ENCODE measurements around the gene FOXP4.
"Not testable (repeated sequence)": the region's sequence is repeated elsewhere in the genome, so short reads cannot be mapped to it uniquely, and the experiment has no call there.

FOXP4 gene

GRCh38 chr6:41607736-41608135 lies 61.6 kb downstream of the FOXP4 start:
- Mint-ChIP-seq H3K4me3 (no peak overlapping the region), H3K4me1 (ENCODE audit: low read depth) (peaks cover 4% of the 10 kb centered on the region), H3K27me3 (ENCODE audit: low read depth) (peaks cover 3% of the 10 kb centered on the region), H3K27ac (no peak overlapping the region), H3K9me3 (peaks cover 4% of the 10 kb centered on the region), H3K36me3 (ENCODE audit: low read depth) (no peaks in the 10 kb centered on the region)
- DNase-seq (ENCODE audit: low spot score): no peak

DNA sequence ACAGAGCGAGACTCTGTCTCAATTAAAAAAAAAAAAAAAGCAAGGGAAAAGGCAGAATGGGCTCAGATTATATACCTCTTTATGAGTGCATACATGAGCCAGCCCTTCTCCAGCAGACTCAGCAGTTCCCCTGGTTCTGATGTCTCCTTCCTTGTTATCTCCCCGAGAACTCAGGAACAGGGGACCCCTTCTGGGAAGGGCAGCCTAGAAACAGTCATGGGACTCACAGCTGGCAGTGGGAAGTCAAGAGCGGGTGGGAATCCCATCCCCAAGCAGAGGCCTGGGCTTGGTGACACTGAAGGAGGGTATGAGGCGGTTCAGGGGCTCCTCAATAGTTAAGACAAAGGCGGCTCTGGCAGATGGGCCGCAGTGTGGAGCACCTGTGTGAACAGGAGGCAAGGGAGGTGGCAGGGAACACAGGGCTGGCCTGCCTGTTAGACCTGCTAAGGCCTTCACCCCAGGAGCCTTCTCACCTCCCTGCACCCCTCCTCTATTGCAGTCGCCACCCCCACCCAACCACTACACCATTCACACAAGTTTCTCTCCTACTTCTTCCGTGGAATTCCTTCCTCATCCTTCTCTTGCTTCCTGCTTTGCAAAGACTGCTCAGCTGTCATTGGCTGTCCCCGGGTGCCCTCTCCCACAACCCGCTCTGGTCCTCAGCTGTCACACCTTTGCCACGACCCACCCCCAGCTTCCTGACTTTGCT lies 62.4 kb downstream of the FOXP4 start:
- peaks cover 9% of the 10 kb centered on the region for H3K9me3 Mint-ChIP-seq
- no peak for DNase-seq (ENCODE audit: low spot score)
- no peak overlapping the region for H3K4me3 Mint-ChIP-seq
- peaks cover 8% of the 10 kb centered on the region for H3K27me3 Mint-ChIP-seq (ENCODE audit: low read depth)
- H3K4me1 Mint-ChIP-seq (ENCODE audit: low read depth): peaks cover under 1% of the 10 kb centered on the region
- no peaks in the 10 kb centered on the region for H3K36me3 Mint-ChIP-seq (ENCODE audit: low read depth)
- H3K27ac Mint-ChIP-seq: no peak overlapping the region

GRCh38 chr6:41614715-41615114 lies 68.5 kb downstream of the FOXP4 start:
- Mint-ChIP-seq H3K4me1 (ENCODE audit: low read depth) (no peaks in the 10 kb centered on the region), H3K27me3 (ENCODE audit: low read depth) (peaks cover 12% of the 10 kb centered on the region), H3K9me3 (peaks cover 9% of the 10 kb centered on the region), H3K27ac (no peak overlapping the region), H3K4me3 (no peak overlapping the region), H3K36me3 (ENCODE audit: low read depth) (no peaks in the 10 kb centered on the region)
- no peak for DNase-seq (ENCODE audit: low spot score)

- peaks cover 9% of the 10 kb centered on the region for H3K9me3 Mint-ChIP-seq
- peaks cover 14% of the 10 kb centered on the region for H3K27me3 Mint-ChIP-seq (ENCODE audit: low read depth)
- no peaks in the 10 kb centered on the region for H3K36me3 Mint-ChIP-seq (ENCODE audit: low read depth)
- H3K4me1 Mint-ChIP-seq (ENCODE audit: low read depth): no peaks in the 10 kb centered on the region
- H3K27ac Mint-ChIP-seq: no peak overlapping the region
- no peak overlapping the region for H3K4me3 Mint-ChIP-seq
- DNase-seq (ENCODE audit: low spot score): no peak
These were observed 69.1 kb downstream of the FOXP4 start for GRCh38 chr6:41615311-41615710.

- H3K36me3 Mint-ChIP-seq (ENCODE audit: low read depth): no peaks in the 10 kb centered on the region
- H3K4me3 Mint-ChIP-seq: no peak overlapping the region
- peaks cover 6% of the 10 kb centered on the region for H3K9me3 Mint-ChIP-seq
- no peaks in the 10 kb centered on the region for H3K4me1 Mint-ChIP-seq (ENCODE audit: low read depth)
- DNase-seq (ENCODE audit: low spot score): no peak
- no peak overlapping the region for H3K27ac Mint-ChIP-seq
- H3K27me3 Mint-ChIP-seq (ENCODE audit: low read depth): peaks cover 26% of the 10 kb centered on the region
These were observed 72.4 kb downstream of the FOXP4 start for GRCh38 chr6:41618598-41618997.

DNA sequence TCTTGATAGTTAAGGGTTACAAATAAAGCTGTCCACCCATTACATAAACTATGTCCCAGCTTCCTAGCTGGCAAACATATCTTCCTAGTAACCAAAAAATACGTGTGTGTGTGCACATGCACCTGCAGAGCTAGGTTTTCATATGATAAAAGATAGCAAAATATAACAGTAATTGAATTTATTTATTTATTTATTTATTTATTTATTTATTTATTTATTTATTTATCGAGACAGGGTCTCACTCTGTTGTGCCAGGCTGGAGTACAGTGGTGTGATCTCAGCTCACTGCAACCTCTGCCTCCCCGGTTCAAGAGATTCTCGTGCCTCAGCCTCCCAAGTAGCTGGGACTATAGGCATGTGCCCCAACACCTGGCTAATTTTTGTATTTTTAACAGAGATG lies 73.0 kb downstream of the FOXP4 start:
- not testable (repeated sequence) for H3K9me3 Mint-ChIP-seq; DNase-seq (ENCODE audit: low spot score); H3K36me3 Mint-ChIP-seq (ENCODE audit: low read depth); H3K27ac Mint-ChIP-seq; H3K4me1 Mint-ChIP-seq (ENCODE audit: low read depth); H3K4me3 Mint-ChIP-seq
- H3K27me3 Mint-ChIP-seq (ENCODE audit: low read depth): peaks cover 22% of the 10 kb centered on the region

DNA sequence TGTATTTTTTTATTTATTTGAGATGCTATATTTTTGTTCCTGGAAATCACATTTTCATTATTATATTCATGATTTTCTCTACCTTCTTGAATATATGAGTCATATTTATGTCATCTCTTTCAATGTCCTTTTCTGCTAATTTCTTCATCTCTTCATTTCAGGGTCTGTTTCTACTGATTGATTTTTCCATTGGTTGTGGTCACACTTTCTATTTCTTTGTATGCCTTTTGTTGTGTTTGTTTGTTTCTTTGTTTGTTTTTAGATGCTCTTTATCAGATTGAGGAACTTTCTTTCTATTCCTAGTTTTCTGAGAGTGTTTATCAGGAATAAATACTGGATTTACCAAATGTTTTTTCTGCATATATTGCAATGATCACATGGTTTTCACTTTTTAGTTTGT lies 75.2 kb downstream of the FOXP4 start:
- DNase-seq (ENCODE audit: low spot score): no peak
- no peak overlapping the region for H3K4me3 Mint-ChIP-seq
- peaks cover 22% of the 10 kb centered on the region for H3K27me3 Mint-ChIP-seq (ENCODE audit: low read depth)
- no peaks in the 10 kb centered on the region for H3K36me3 Mint-ChIP-seq (ENCODE audit: low read depth)
- H3K4me1 Mint-ChIP-seq (ENCODE audit: low read depth): peaks cover 4% of the 10 kb centered on the region
- peaks cover 6% of the 10 kb centered on the region for H3K9me3 Mint-ChIP-seq
- H3K27ac Mint-ChIP-seq: no peak overlapping the region

DNA sequence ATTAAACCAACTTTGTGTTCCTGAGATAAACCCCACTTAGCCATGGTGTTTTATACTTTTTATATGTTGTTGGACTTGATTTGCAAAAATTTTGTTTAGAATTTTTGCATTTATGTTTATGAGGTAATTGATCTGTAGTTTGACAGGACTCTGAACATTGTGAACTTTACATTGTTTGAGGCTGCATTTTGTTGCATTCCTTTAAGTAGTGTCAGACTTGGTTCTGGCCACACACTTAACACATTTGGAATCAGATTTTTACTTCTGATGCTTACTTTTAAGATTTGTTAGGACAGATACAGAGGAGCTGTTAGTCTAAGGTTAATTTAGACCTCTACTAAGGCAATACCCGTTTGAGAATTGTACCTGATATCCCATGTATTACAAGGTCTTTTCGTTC lies 75.6 kb downstream of the FOXP4 start:
- Mint-ChIP-seq H3K9me3 (peaks cover 6% of the 10 kb centered on the region), H3K4me1 (ENCODE audit: low read depth) (peaks cover 4% of the 10 kb centered on the region), H3K27me3 (ENCODE audit: low read depth) (peaks cover 22% of the 10 kb centered on the region), H3K27ac (no peak overlapping the region), H3K4me3 (no peak overlapping the region), H3K36me3 (ENCODE audit: low read depth) (no peaks in the 10 kb centered on the region)
- DNase-seq (ENCODE audit: low spot score): no peak

DNA sequence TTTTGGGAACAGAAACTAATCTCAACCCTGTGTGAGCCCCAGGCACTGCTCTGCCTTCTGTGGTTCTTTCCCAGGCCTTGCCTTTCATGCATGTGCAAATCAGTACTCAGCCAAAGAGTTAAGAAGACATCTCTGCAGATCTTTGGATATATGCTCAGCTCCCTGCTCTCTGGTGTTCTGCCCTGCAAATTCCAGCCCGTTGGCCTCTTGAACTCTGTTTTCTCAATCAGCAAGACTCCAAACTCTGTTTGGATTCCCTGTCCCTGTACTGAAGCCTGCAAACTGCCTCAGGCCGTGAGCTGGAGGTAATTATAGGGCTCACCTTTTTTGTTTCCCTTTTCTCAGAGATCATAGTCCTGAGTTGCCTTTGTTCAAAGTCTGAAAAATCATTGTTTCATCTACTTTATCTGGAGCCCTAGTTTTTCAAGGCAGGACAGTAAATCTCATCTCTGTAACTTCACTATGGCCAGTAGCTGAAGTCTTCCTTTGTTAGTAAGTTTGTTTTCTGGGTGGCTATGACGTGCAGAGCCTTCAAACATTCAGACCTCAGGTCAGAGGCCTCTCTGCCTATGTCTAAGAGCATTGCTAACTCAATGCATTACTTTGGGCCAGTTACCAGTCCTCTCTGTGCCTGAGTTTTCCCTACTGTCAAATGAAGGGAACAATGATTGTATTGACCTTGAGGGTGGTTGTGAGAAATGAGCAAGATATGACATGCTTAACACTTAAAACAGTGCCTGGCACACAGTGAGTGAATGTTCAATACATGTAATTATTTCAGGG lies 76.2 kb downstream of the FOXP4 start:
- no peaks in the 10 kb centered on the region for H3K36me3 Mint-ChIP-seq (ENCODE audit: low read depth)
- H3K27ac Mint-ChIP-seq: no peak overlapping the region
- peaks cover 4% of the 10 kb centered on the region for H3K4me1 Mint-ChIP-seq (ENCODE audit: low read depth)

DNA sequence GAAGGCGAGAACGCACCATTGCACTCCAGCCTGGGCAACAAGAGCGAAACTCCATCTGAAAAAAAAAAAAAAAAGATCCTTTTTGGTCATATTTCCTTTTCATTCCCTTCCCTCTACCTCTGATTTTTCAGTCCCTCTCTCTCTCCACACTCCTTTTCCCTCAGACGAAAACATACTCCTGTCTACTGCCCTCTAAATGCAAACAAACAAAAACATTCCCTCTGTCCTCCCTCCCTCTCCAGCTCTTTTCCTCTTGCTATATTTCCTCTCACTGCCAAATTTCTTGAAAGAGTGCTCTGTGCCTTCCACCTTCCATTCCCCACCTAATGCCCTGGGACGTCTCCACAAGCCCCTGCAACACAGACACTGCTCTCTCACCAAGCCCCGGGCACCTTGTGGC lies 77.1 kb downstream of the FOXP4 start:
- Mint-ChIP-seq H3K27me3 (ENCODE audit: low read depth) (peaks cover 22% of the 10 kb centered on the region), H3K9me3 (peaks cover 6% of the 10 kb centered on the region), H3K36me3 (ENCODE audit: low read depth) (no peaks in the 10 kb centered on the region), H3K27ac (no peak overlapping the region), H3K4me1 (ENCODE audit: low read depth) (peaks cover 4% of the 10 kb centered on the region), H3K4me3 (no peak overlapping the region)
- no peak for DNase-seq (ENCODE audit: low spot score)

More for the DNA sequence above, 76.2 kb downstream of the FOXP4 start:
- Mint-ChIP-seq H3K27me3 (ENCODE audit: low read depth) (peaks cover 22% of the 10 kb centered on the region), H3K4me3 (no peak overlapping the region), H3K9me3 (peaks cover 6% of the 10 kb centered on the region)
- no peak for DNase-seq (ENCODE audit: low spot score)

DNA sequence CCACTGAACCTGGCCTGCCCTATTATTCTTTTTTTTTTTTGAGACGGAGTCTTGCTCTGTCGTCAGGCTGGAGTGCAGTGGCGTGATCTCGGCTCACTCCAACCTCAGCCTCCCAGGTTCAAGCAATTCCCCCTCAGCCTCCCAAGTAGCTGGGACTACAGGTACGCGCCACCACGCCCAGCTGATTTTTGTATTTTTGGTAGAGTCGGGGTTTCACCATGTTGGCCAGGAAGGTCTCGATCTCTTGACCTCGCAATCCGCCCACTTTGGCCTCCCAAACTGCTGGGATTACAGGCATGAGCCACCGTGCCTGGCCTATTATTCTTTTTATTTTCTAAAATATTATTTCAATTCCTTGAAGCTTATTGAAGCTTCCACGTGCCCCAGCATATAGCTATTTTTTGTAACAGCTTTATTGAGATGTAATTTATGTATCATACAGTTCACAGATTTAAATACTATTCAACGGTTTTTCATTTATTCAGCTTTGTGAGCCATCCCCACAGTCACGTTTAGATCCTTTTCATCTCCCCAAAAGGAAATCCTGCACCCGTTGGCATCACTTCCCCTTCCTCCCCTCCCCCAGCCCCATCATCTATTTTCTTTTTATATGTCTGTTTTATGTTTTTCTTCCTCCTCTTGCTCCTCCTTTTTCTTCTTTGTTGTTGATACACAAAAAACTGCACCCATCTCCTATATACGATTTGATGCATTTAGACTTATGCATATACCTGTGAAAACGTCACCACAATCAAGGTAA lies 78.6 kb downstream of the FOXP4 start:
- H3K9me3 Mint-ChIP-seq: peaks cover 6% of the 10 kb centered on the region
- peaks cover 22% of the 10 kb centered on the region for H3K27me3 Mint-ChIP-seq (ENCODE audit: low read depth)
- DNase-seq (ENCODE audit: low spot score): no peak
- H3K4me3 Mint-ChIP-seq: no peak overlapping the region
- H3K36me3 Mint-ChIP-seq (ENCODE audit: low read depth): no peaks in the 10 kb centered on the region
- peaks cover 4% of the 10 kb centered on the region for H3K4me1 Mint-ChIP-seq (ENCODE audit: low read depth)
- no peak overlapping the region for H3K27ac Mint-ChIP-seq

DNA sequence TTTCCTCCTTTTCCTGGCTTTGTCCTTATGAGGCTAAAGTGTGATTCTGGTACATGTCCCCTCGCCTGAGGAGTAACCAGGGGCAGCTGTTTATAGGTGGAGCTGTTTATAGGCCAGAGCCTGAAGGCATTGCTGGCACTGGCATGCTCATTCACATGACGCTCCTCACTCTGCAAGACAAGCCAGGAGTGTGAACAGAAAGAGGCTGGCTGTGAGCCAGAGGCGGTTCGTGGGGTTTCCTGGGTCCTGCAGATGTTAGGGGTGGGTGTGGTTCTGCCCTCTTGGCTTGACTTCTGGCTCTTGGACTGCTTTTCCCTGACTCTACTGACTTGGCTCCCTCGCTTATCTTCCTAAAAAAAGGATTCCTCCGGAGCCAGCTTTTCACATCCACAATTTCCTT lies 79.3 kb downstream of the FOXP4 start:
- peaks cover 19% of the 10 kb centered on the region for H3K27me3 Mint-ChIP-seq (ENCODE audit: low read depth)
- no peak overlapping the region for H3K27ac Mint-ChIP-seq
- H3K9me3 Mint-ChIP-seq: peaks cover 6% of the 10 kb centered on the region
- H3K4me3 Mint-ChIP-seq: no peak overlapping the region
- no peak for DNase-seq (ENCODE audit: low spot score)
- H3K36me3 Mint-ChIP-seq (ENCODE audit: low read depth): no peaks in the 10 kb centered on the region
- H3K4me1 Mint-ChIP-seq (ENCODE audit: low read depth): peaks cover 4% of the 10 kb centered on the region

DNA sequence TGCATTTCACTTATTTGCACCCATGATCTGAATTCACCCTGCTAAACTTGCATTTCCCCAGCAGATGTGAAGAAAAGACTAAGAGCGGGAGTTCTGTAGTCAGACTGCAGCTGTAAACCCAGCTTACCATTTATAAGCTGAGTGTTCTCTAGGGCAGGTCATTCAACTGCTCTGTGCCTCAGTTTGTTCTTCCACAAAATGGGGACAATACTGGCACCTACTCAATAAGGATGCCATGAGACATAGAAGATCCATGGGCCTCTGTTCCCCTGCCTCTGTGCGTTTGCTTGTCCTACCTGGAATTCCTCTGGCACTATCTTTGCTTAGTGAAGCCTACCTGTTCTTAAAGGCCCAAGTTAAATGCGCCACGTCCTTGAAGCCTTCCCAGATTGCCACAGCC lies 79.8 kb downstream of the FOXP4 start:
- H3K27me3 Mint-ChIP-seq (ENCODE audit: low read depth): peaks cover 16% of the 10 kb centered on the region
- H3K4me3 Mint-ChIP-seq: no peak overlapping the region
- H3K36me3 Mint-ChIP-seq (ENCODE audit: low read depth): no peaks in the 10 kb centered on the region
- no peak for DNase-seq (ENCODE audit: low spot score)
- no peak overlapping the region for H3K27ac Mint-ChIP-seq
- H3K9me3 Mint-ChIP-seq: peaks cover 6% of the 10 kb centered on the region
- peaks cover 4% of the 10 kb centered on the region for H3K4me1 Mint-ChIP-seq (ENCODE audit: low read depth)

- DNase-seq (ENCODE audit: low spot score): no peak
- Mint-ChIP-seq H3K27me3 (ENCODE audit: low read depth) (peaks cover 16% of the 10 kb centered on the region), H3K4me1 (ENCODE audit: low read depth) (peaks cover 4% of the 10 kb centered on the region), H3K27ac (no peak overlapping the region), H3K36me3 (ENCODE audit: low read depth) (no peaks in the 10 kb centered on the region), H3K4me3 (no peak overlapping the region), H3K9me3 (no peaks in the 10 kb centered on the region)
These were observed 80.7 kb downstream of the FOXP4 start for GRCh38 chr6:41626917-41627316.

Measured in T-helper 2 cell treated with Interferon-gamma antibody and Interleukin-4, amounts not matched to agents 5 μg/mL and 100 μg/mL, for 36 hours (primary cell).